ENCODE results near the gene FGD1. TPM values are rescaled to one million over a fixed set of nuclear protein-coding genes. Genes with fewer than 3 reads are reported as not detected.

FGD1 gene
- total and polyA plus RNA-seq, 2 experiments from 2014 or later = 11.8 to 24.9 TPM

- Mint-ChIP-seq H3K4me1 (peaks cover 7% of the 10 kb centered on the region; the same call in 2 of the 3 replicates), H3K4me3 (no peak overlapping the region), H3K36me3 (ENCODE audit: low read depth) (no peaks in the 10 kb centered on the region), H3K27me3 (ENCODE audit: insufficient read depth, low read depth, poor library complexity) (no peaks in the 10 kb centered on the region), H3K9me3 (no peaks in the 10 kb centered on the region), H3K27ac (no peak overlapping the region)
- peaks cover 30% of the 10 kb centered on the region for H3K79me2 ChIP-seq (replicated peaks; ENCODE audit: insufficient read depth)
- H3K27me3 ChIP-seq (ENCODE audit: insufficient read depth) = no peaks in the 10 kb centered on the region
- DNase-seq (ENCODE audit: low spot score) (no peak), ATAC-seq (no peak)
- H3F3A ChIP-seq (replicated peaks; ENCODE audit: low read depth) = no peaks in the 10 kb centered on the region
- H3K27ac ChIP-seq (ENCODE audit: low read depth) = no peak overlapping the region
- H3K4me2 ChIP-seq = no peak overlapping the region
- no peak overlapping the region for H2AFZ ChIP-seq
- peaks cover 13% of the 10 kb centered on the region; the same call in 1 of the 2 replicates for H3K4me1 ChIP-seq (ENCODE audit: insufficient read depth)
- H4K20me1 ChIP-seq (replicated peaks; ENCODE audit: insufficient read depth) = no peaks in the 10 kb centered on the region
- H3K4me3 ChIP-seq = no peak overlapping the region
- no peak for TF ChIP-seq STAT1 (IDR thresholded peaks at IDR 0.05; ENCODE audit: unreplicated experiment)
- TF ChIP-seq NANOG (IDR thresholded peaks at IDR 0.05; ENCODE audit: borderline replicate concordance) = no peak
- no peak for TF ChIP-seq CREB1 (CRISPR knock-in tag; IDR thresholded peaks at IDR 0.05; ENCODE audit: low read depth)
- no peak for TF ChIP-seq EZH2 (IDR thresholded peaks at IDR 0.05; ENCODE audit: low read depth, unreplicated experiment)
- TF ChIP-seq ETS1 (IDR thresholded peaks at IDR 0.05) = no peak
- no peak for TF ChIP-seq ZNF114 (CRISPR knock-in tag; IDR thresholded peaks at IDR 0.05)
- TF ChIP-seq ZNF462 (CRISPR knock-in tag; IDR thresholded peaks at IDR 0.05) = no peak
- TF ChIP-seq JUNB (IDR thresholded peaks at IDR 0.05; ENCODE audit: unreplicated experiment) = no peak
- no peak for TF ChIP-seq POLR2AphosphoS5 (IDR thresholded peaks at IDR 0.05; ENCODE audit: low read depth)
- TF ChIP-seq EZH2phosphoT487 (IDR thresholded peaks at IDR 0.05; ENCODE audit: unreplicated experiment) = no peak
- no peak for TF ChIP-seq REST (IDR thresholded peaks at IDR 0.05; ENCODE audit: unreplicated experiment)
- TF ChIP-seq ZNF331 (CRISPR knock-in tag; IDR thresholded peaks at IDR 0.05; ENCODE audit: low read depth) = no peak
- no peak for TF ChIP-seq CTCF (conservative IDR thresholded peaks at IDR 0.05; ENCODE audit: low read depth in 2 of 2)
- no peaks in the 10 kb centered on the region for H3K9me2 ChIP-seq (ENCODE audit: insufficient read depth)
- H3K36me3 ChIP-seq (ENCODE audit: insufficient read depth) = no peaks in the 10 kb centered on the region
These were observed 21.8 kb downstream of the FGD1 start for GRCh38 chrX:54473993-54474859.

Data from GM23338 (cell line).